ENCODE data around the gene DOC2A. TPM values are rescaled to one million over a fixed set of nuclear protein-coding genes. Genes with fewer than 3 reads are reported as not detected.

Gene DOC2A
- total RNA-seq, 1 experiment from 2014 or later, result 3.2 TPM

- Histone ChIP-seq H3K36me3 (ENCODE audit: control insufficient read depth, insufficient read depth, low read length) (peaks cover 29% of the 10 kb centered on the region), H3K4me3 (ENCODE audit: low read depth in 2 of 2, low read length in 2 of 2) (no peak overlapping the region), H3K27ac (ENCODE audit: low read length) (no peak overlapping the region), H3K4me1 (ENCODE audit: control insufficient read depth, insufficient read depth, low read length) (no peaks in the 10 kb centered on the region), H3K27me3 (ENCODE audit: control insufficient read depth, insufficient read depth, low read length) (no peaks in the 10 kb centered on the region), H3K9me3 (ENCODE audit: control insufficient read depth, insufficient read depth, low read depth, low read length) (no peaks in the 10 kb centered on the region)
- POLR2A ChIA-PET, result no interaction called here
- TF ChIP-seq REST (IDR thresholded peaks at IDR 0.05; ENCODE audit: insufficient read depth in 1 of 2, low read depth in 2 of 2, low read length in 1 of 2) (no peak), SIN3A (IDR thresholded peaks at IDR 0.05; ENCODE audit: borderline replicate concordance, insufficient read depth, low read depth, low read length) (no peak), CTCF (IDR thresholded peaks at IDR 0.05) (no peak), TCF7L2 (IDR thresholded peaks at IDR 0.05; ENCODE audit: low read depth, low read length) (no peak)
- CTCF ChIA-PET, result no interaction called here
- intact Hi-C loops (cut with micrococcal nuclease; ENCODE audit: unreplicated experiment), result no loop called here
- DNase-seq (ENCODE audit: low read depth, low spot score) (no peak), ATAC-seq (no peak)
- BruUV-seq (replicated peaks), result no TSS peak
- in situ Hi-C loops (cut with HindIII; ENCODE audit: low pct_unique_long_range_greater_than_20kb, low sequenced_read_pairs), result no loop called here
Observed at GRCh38 chr16:29984764-29985147, 26.1 kb downstream of the DOC2A start.

DNA sequence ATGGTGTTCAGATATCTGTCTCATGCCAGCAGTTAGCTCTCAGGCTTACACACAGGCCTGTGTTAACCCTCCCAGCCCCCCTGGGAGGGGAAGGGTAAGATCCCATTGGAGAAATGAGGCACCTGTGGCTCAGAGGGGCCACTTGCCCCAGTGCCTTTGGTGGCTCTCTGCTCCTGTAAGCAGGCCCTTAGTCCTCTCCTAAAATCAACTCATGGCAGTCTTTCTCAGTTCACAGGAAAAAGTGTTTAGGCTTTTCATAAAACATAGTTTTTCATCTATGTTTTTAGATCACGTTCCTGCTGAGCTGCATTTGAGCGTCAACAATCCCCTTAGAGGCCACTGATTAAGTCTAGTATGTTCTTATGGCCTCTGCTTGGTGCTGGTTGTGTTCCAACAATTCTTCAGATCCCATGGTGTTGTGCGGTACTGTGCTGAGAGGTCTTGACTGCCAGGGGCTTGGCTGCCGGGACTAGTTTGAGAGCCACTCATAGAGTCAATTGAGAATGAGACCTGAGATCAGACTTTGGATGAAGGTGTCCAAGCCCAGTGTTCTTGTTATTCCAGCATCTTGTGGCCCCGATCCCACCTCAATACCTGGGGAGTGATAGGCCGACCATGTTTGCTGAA, 26.6 kb downstream of the DOC2A start:
- ATAC-seq (no peak), DNase-seq (ENCODE audit: low read depth, low spot score) (no peak)
- ChIA-PET CTCF (no interaction called here), POLR2A (no interaction called here)
- Histone ChIP-seq H3K9me3 (ENCODE audit: control insufficient read depth, insufficient read depth, low read depth, low read length) (no peaks in the 10 kb centered on the region), H3K36me3 (ENCODE audit: control insufficient read depth, insufficient read depth, low read length) (peaks cover 31% of the 10 kb centered on the region), H3K4me3 (ENCODE audit: low read depth in 2 of 2, low read length in 2 of 2) (no peak overlapping the region), H3K27me3 (ENCODE audit: control insufficient read depth, insufficient read depth, low read length) (no peaks in the 10 kb centered on the region), H3K27ac (ENCODE audit: low read length) (no peak overlapping the region), H3K4me1 (ENCODE audit: control insufficient read depth, insufficient read depth, low read length) (no peaks in the 10 kb centered on the region)
- intact Hi-C loops (cut with micrococcal nuclease; ENCODE audit: unreplicated experiment) (no loop called here), in situ Hi-C loops (cut with HindIII; ENCODE audit: low pct_unique_long_range_greater_than_20kb, low sequenced_read_pairs) (no loop called here)
- BruUV-seq (replicated peaks), result no TSS peak
- no peak for TF ChIP-seq REST (IDR thresholded peaks at IDR 0.05; ENCODE audit: insufficient read depth in 1 of 2, low read depth in 2 of 2, low read length in 1 of 2)
- no peak for TF ChIP-seq CTCF (IDR thresholded peaks at IDR 0.05)
- no peak for TF ChIP-seq TCF7L2 (IDR thresholded peaks at IDR 0.05; ENCODE audit: low read depth, low read length)
- no peak for TF ChIP-seq SIN3A (IDR thresholded peaks at IDR 0.05; ENCODE audit: borderline replicate concordance, insufficient read depth, low read depth, low read length)
- TF ChIP-seq POLR2AphosphoS5 (IDR thresholded peaks at IDR 0.05; ENCODE audit: low read depth, low read length), result no peak
